ENCODE data around the gene C1orf74. TPM values are rescaled to one million over a fixed set of nuclear protein-coding genes. Genes with fewer than 3 reads are reported as not detected.

The C1orf74 gene
- total RNA-seq, 1 donor from 2014 or later: 2.7 TPM

GRCh38 chr1:209825591-209826434, 41.5 kb upstream of the C1orf74 start:
- Mint-ChIP-seq H3K4me3 (peak overlapping the region; percentile 71), H3K27ac (ENCODE audit: unreplicated experiment) (no peak overlapping the region), H3K36me3 (ENCODE audit: low read depth) (no peaks in the 10 kb centered on the region), H3K4me1 (peaks cover 18% of the 10 kb centered on the region), H3K27me3 (ENCODE audit: low read depth) (peaks cover 31% of the 10 kb centered on the region), H3K9me3 (peaks cover 3% of the 10 kb centered on the region)
- no peak for DNase-seq (ENCODE audit: low read depth, low spot score)
- TF ChIP-seq, protein P1, sequence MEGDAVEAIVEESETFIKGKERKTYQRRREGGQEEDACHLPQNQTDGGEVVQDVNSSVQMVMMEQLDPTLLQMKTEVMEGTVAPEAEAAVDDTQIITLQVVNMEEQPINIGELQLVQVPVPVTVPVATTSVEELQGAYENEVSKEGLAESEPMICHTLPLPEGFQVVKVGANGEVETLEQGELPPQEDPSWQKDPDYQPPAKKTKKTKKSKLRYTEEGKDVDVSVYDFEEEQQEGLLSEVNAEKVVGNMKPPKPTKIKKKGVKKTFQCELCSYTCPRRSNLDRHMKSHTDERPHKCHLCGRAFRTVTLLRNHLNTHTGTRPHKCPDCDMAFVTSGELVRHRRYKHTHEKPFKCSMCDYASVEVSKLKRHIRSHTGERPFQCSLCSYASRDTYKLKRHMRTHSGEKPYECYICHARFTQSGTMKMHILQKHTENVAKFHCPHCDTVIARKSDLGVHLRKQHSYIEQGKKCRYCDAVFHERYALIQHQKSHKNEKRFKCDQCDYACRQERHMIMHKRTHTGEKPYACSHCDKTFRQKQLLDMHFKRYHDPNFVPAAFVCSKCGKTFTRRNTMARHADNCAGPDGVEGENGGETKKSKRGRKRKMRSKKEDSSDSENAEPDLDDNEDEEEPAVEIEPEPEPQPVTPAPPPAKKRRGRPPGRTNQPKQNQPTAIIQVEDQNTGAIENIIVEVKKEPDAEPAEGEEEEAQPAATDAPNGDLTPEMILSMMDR (conservative IDR thresholded peaks at IDR 0.05): no peak

DNA sequence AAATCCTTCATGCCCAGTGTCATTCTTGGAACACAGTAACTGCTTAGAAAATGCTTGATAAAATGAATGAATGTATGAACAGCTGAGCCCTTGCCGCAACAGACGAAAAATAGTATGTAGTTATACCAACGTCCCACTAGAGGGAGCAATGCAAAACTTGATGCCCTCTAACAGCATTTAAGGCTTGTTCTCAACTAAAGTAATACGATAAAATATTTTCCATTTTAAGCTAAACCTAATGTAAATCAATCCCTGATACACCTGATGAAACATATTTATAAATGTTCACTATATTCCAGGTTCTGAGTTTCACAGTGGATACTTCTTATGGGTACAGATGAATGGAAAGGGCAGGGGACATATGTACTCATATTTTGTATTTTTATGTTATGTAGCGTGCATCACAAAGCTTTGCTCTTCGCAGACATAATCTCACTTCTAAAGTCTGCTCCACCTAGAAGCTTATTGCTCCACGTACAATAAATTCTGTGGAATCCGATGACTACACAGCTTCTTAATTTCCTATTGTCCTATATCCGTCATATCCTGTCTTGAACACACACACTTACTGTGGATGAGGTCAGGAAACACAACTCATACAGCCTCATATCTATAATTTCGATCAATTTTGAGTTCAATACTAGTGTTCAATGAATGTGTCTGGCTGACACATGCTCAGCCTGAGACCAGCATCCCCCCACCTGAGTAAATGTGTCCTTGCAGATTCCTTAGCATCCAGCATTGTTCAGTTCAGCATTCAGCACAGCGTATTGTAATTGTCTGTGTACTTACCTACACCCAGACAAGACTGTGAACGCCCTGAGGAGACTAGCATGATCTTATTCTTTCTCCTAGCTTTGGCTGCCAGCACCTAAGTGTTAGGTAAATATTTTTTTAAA, 39.0 kb upstream of the C1orf74 start:
- H3K4me3 Mint-ChIP-seq: peak overlapping the region; percentile 47
- no peaks in the 10 kb centered on the region for H3K36me3 Mint-ChIP-seq (ENCODE audit: low read depth)
- H3K9me3 Mint-ChIP-seq: peaks cover 3% of the 10 kb centered on the region
- H3K27me3 Mint-ChIP-seq (ENCODE audit: low read depth): peaks cover 51% of the 10 kb centered on the region
- TF ChIP-seq, protein P1 (conservative IDR thresholded peaks at IDR 0.05): peak; percentile 81
- no peak for DNase-seq (ENCODE audit: low read depth, low spot score)
- no peak overlapping the region for H3K27ac Mint-ChIP-seq (ENCODE audit: unreplicated experiment)
- H3K4me1 Mint-ChIP-seq: peaks cover 13% of the 10 kb centered on the region

DNA sequence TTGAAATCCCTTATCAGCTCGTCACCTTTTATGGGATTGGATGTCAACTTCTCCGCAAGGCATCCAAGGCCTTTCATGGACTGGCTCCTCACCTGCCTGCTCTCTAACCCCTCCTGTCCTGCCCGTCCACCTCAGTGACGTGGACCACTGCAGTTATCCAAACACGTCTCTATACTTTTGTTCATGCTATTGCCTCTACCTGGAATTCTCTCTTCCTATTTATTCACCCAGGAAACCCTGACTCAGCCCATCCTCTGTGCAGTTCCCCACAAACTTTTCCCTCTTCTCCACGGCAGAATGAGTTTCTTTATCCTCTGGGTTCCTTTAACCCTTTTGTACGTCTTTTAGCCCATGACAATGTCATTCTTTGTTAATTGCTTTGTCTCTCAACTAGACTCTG, 38.3 kb upstream of the C1orf74 start:
- H3K4me3 Mint-ChIP-seq: no peak overlapping the region
- H3K27me3 Mint-ChIP-seq (ENCODE audit: low read depth): peaks cover 57% of the 10 kb centered on the region
- H3K9me3 Mint-ChIP-seq: peaks cover 3% of the 10 kb centered on the region
- H3K4me1 Mint-ChIP-seq: peaks cover 10% of the 10 kb centered on the region
- H3K27ac Mint-ChIP-seq (ENCODE audit: unreplicated experiment): no peak overlapping the region
- H3K36me3 Mint-ChIP-seq (ENCODE audit: low read depth): no peaks in the 10 kb centered on the region
- TF ChIP-seq, protein P1 (conservative IDR thresholded peaks at IDR 0.05): no peak
- no peak for DNase-seq (ENCODE audit: low read depth, low spot score)

DNA sequence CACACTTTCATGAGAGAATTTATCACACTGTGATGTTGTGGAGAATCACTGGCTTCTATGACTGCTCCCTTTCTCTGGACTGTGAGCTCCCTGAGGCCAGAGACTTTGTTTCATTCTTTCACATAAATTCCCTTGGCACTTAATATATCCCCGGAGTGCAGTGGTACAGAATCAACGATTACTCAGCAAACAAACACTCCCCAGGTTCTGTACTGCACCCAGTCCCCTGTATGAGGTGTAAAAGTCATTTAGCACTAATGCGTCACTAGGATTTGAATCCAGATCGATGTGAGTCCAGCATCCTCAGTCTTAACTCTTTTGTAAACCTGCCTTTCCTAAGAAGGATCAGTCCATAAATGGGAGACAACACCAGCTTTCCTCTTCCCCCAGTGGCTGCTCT, 36.6 kb upstream of the C1orf74 start:
- peaks cover 6% of the 10 kb centered on the region for H3K4me1 Mint-ChIP-seq
- no peaks in the 10 kb centered on the region for H3K9me3 Mint-ChIP-seq
- TF ChIP-seq, protein P1 (conservative IDR thresholded peaks at IDR 0.05): no peak

GRCh38 chr1:209819058-209819457, 34.7 kb upstream of the C1orf74 start:
- Mint-ChIP-seq H3K36me3 (ENCODE audit: low read depth) (no peaks in the 10 kb centered on the region), H3K27ac (ENCODE audit: unreplicated experiment) (no peak overlapping the region), H3K27me3 (ENCODE audit: low read depth) (peaks cover 64% of the 10 kb centered on the region), H3K4me1 (peaks cover 6% of the 10 kb centered on the region), H3K4me3 (no peak overlapping the region), H3K9me3 (no peaks in the 10 kb centered on the region)
- no peak for DNase-seq (ENCODE audit: low read depth, low spot score)
- TF ChIP-seq, protein P1 (conservative IDR thresholded peaks at IDR 0.05): no peak

More for the DNA sequence above, 36.6 kb upstream of the C1orf74 start:
- Mint-ChIP-seq H3K4me3 (no peak overlapping the region), H3K27ac (ENCODE audit: unreplicated experiment) (no peak overlapping the region), H3K27me3 (ENCODE audit: low read depth) (peaks cover 64% of the 10 kb centered on the region), H3K36me3 (ENCODE audit: low read depth) (no peaks in the 10 kb centered on the region)
- no peak for DNase-seq (ENCODE audit: low read depth, low spot score)

All from neural crest cell (in vitro differentiated cells).